Putamen (tissue), 1 donor: ENCODE results near the gene URM1.

ENCODE experiments used
- DNase-seq: peaks from one replicate; pipeline ENCODE4 v3.0.0-alpha.2; 2016; ENCODE audit warnings: low spot score

The URM1 gene

DNA sequence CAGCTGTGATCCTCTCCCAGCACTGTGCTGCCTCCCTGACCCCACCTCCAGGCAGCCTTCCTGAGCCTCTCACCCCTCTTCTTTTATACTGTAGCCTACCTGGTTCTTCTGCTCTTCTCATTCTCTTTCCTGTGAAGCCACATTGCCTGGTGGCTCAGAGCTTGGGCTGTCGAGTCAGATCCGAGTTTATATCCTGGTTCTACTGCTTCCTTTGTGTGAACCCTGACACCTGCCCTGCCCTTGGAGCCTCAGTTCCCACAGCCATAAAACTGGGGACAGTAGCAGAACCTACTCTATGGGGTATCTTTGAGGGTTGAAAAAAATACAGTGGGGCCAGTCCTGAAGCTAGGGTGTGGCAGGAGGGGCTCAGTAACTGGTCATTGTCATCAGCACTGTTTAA, 22.0 kb upstream of the URM1 start:
- DNase-seq, result no peak

DNA sequence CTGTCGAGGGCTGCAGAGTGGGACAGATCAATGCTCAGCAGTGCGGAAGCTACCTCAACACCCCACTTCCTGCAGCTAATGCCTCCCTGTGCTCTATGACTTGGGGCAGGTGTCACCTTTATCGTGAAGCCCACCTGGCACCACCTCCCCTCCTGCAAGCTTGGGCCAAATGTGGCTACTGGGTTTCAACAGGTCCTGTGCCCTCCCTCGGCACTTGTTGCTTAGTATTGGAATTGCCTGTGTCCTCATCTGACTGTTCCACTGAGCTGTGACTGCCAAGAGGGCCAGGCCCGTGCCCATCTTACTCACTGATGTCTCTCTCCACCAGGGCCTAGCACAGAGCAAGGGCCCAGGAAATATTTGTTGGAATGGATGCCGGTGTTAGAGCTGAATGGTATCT, 21.4 kb upstream of the URM1 start:
- DNase-seq, result no peak

GRCh38 chr9:128355451-128355850, 15.7 kb upstream of the URM1 start:
- no peak for DNase-seq

- no peak for DNase-seq
These were observed 13.1 kb upstream of the URM1 start for GRCh38 chr9:128358090-128358489.

DNA sequence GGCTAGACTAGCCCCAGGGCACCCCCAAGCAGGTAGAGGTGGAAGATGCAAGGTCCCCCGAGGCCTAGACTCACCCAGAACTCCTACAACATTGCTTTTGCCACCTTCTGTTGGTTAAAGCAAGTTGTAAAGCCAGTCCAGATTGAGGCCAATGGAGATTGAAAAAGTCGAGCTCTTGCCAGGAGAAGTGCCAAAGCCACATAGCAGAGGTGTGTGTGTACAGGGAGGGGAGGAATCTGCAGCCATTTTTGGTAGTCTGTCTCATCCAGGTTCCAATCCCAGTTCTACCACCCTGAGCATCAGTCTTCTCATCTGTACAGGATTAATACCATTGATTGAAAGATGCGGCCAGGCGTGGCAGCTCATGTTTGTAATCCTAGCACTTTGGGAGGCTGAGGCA, 12.3 kb upstream of the URM1 start:
- DNase-seq, result no peak

GRCh38 chr9:128360826-128361225, 10.3 kb upstream of the URM1 start:
- DNase-seq, result no peak

DNA sequence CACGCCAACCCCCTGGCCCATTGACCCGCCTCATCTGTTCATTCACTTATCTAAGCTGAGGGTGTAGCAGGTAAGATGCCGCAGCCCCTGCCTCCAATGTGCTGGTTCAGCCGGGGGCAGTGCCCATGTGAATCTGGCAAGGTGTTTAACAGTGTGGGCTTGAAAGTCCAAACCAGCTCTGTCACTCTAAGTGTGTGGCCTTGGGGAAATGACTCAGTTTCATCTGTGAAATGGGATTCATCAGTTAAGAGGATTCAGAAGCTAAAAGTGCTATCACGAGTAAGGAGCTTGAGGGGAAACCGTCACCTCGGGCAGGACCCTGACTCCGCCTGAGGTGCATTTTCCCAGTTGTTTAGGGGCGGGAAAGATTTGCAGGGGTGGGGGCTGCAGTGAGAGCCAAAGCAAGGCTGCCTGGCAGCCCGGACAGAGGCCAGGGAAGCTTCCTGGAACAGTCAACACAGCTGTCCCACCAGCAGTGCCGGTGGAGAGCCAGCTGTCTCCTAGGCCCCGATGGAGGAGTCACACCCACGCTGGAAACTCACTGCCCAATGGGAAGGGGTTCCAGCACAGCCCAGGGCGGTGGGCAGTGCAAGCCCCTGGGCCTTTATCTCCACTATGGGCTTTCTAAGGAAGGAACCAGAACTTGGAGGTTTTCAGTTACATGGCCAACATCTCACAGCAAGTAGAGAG, 9.7 kb upstream of the URM1 start:
- no peak for DNase-seq

DNA sequence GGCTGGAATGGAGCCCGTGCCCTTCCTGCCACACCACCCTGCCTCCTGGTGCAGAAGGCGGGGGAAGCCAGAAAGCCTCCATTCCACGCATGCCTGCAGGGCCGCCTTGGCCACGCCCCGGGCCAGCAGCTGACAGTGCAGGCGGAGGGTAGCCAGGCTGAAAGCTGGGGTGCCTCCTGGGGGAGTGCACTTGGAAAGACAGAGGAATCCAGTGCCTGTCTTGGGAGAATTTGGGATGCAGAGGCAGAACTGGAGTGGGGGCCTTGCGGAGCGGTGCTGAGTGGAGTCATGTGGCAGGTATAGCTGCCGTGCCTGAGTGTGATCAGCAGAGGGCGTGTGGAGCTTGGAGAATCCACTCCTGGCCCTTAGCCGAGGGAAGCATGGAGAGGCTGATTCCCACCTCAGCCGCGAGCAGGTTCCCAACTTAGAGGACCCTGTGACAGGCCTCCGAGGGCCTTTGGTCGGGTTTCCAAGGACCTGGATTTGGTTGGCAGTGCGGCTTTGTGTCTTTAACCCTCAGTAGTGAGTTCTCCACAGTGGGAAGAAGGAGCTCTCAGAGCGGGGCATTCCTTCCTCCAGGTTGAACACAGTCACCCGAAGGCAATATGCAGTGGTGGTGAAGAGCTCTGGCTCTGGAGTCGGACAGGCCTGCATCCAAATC, 9.1 kb upstream of the URM1 start:
- peak; percentile 91 for DNase-seq

GRCh38 chr9:128362774-128363173, 8.4 kb upstream of the URM1 start:
- no peak for DNase-seq

DNA sequence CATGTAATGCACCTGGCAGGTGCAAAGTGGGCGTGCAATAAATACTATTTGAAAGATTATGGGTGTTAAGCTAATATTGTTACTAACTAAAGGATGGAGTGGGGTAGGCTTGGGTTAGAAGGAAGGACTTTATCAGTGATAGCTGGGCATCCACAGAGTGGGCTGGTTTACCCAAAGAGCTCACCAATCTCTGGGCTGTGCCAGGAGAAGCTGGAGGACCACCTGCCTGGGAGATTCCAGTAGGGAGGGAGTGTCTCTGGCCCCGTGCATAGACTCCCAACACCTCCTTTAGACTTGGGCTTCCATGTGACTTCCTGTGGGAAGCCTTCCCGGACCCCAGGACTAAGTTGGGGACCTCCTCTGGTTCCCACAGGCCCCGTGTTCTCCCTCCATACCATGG, 5.6 kb upstream of the URM1 start:
- DNase-seq, result no peak

DNA sequence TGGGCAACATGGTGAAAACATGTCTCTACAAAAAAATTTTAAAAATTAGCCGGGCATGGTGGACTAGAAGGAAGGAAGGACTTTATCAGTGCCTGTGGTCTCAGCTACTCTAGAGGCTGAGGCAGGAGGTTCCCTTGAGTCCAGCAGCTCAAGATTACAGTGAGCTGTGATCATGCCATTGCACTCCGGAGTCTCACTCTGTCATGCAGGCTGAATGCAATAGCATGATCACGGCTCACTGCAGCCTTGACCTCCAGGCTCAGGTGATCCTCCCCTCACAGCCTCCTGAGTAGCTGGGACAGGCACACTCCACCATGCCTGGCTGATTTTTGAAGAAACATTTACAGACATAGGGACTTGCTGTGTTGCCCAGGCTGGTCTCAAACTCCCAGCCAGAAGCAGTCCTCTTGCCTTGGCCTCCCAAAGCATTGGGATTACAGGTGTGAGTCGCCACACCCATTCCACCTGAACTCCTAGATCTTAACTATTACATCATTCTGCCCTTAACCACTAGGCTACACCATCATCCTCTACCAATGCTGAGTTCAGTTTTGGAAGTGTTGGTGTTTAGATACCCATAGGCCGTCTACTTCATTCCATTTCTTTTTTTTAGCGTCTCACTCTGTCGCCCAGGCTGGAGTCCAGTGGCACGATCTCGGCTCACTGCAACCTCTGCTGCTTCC, 2.0 kb upstream of the URM1 start:
- no peak for DNase-seq

GRCh38 chr9:128370367-128370751, 815 bp upstream of the URM1 start:
- no peak for DNase-seq

- no peak for DNase-seq
These were observed 500 bp downstream of the URM1 start for GRCh38 chr9:128371630-128372117.

DNA sequence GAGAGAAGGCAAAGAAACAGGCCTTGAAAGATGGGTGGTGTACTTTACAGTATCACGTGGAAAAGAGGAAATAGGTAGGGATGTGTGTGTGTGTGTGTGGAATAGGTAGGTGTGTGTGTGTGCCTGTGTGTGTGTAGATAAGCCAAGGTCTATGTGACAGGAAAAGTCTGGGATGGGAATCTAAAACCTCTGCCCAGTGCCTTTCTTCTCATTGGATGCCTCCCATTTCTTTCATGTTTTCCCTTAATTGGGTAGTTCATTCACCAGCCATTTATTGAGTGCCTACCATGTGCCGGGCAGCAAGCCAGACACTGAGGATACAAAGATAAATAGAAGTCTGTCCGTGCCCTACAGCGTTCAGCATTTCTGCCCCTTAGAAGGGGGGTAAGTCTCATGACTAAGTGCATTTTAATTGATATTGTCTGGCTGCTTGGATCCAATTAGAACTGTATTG, 1.0 kb downstream of the URM1 start:
- peak; percentile 85 for DNase-seq

- DNase-seq, result no peak
These were observed 1.6 kb downstream of the URM1 start for GRCh38 chr9:128372784-128373183.

DNA sequence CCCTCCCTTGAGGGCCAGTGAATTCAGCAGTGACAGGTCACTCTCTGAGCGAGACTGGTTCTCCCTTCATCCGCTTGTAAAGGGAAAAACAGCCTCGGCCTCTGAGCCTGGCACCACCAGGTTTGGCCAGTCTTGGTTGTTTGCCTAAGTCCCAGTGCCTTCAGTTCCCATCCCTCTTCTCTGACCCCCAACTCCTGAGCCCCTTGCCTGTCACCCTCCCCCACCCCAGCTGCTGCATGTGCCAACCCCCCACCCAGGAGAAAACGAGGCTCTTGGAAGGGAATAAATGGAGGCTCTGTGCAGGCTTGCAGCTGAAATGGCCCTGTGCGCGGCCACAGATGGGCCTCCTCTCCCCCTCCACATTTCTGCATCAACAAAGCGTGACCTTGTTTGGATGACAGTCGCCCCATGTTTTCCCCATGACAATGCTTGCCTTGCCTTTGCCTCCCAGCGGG, 3.1 kb downstream of the URM1 start:
- peak; percentile 96 for DNase-seq

- no peak for DNase-seq
These were observed 4.7 kb downstream of the URM1 start for GRCh38 chr9:128375865-128376264.

GRCh38 chr9:128382261-128382660, 11.1 kb downstream of the URM1 start:
- DNase-seq, result no peak

- peak; percentile 90 for DNase-seq
These were observed 12.0 kb downstream of the URM1 start for GRCh38 chr9:128383007-128383753.

DNA sequence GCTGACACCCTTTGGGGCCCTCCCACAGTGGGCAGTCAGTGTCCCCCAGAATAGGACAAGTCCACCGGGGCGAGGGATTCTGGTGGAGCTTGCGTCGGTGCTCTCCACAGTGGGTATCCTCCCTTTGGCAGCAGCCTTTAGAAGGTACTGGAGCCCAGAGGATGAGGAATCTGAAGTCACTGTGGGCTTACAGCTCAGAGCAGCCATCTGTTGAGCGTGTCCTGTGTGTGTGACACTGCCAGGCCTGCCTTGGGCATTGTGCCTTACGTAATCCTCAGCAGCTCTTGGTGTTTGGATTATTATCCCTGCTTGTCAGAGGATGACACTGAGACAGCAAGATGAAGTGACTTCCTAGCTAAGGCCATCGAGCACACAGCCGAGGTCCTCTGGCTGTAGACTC, 12.6 kb downstream of the URM1 start:
- DNase-seq, result peak; percentile 89

GRCh38 chr9:128384801-128385495, 13.8 kb downstream of the URM1 start:
- no peak for DNase-seq
